HG03520 (cell line): ENCODE measurements around the gene ADCY7.
"Not testable (repeated sequence)": the region's sequence is repeated elsewhere in the genome, so short reads cannot be mapped to it uniquely, and the experiment has no call there.

Experiments
- ATAC-seq: cut with Tn5 transposase; IDR thresholded peaks from one replicate; pipeline ENCODE4 v1.9.1; 2021; ENCODE audit warnings: mild to moderate bottlenecking, moderate library complexity; ENCODE audit not compliant: unreplicated experiment

The ADCY7 gene

GRCh38 chr16:50266337-50267091, at the start of gene ADCY7:
Gene ADCY7 (plus strand): TSS chr16:50266551. CDS start chr16:50288180, 21,629 bp downstream.
- peak; percentile 82 for ATAC-seq

- no peak for ATAC-seq
Measured at GRCh38 chr16:50219402-50219975, 46.9 kb upstream of the ADCY7 start.

- no peak for ATAC-seq
Measured at GRCh38 chr16:50224286-50224685, 42.1 kb upstream of the ADCY7 start.

- no peak for ATAC-seq
Measured at GRCh38 chr16:50227120-50227519, 39.2 kb upstream of the ADCY7 start.

GRCh38 chr16:50227665-50228064, 38.7 kb upstream of the ADCY7 start:
- ATAC-seq, result no peak

GRCh38 chr16:50228364-50228868, 37.9 kb upstream of the ADCY7 start:
- no peak for ATAC-seq

GRCh38 chr16:50229149-50229726, 37.1 kb upstream of the ADCY7 start:
- ATAC-seq, result no peak

- no peak for ATAC-seq
Measured at GRCh38 chr16:50234771-50235556, 31.4 kb upstream of the ADCY7 start.

GRCh38 chr16:50235581-50235980, 30.8 kb upstream of the ADCY7 start:
- ATAC-seq, result no peak

- no peak for ATAC-seq
Measured at GRCh38 chr16:50238314-50238713, 28.0 kb upstream of the ADCY7 start.

- ATAC-seq, result no peak
Measured at GRCh38 chr16:50238868-50239301, 27.5 kb upstream of the ADCY7 start.

- ATAC-seq, result not testable (repeated sequence)
Measured at GRCh38 chr16:50243024-50243423, 23.3 kb upstream of the ADCY7 start.

GRCh38 chr16:50244140-50244503, 22.2 kb upstream of the ADCY7 start:
- no peak for ATAC-seq

GRCh38 chr16:50244504-50245416, 21.6 kb upstream of the ADCY7 start:
- no peak for ATAC-seq

GRCh38 chr16:50245417-50246298, 20.7 kb upstream of the ADCY7 start:
- peak; percentile 60 for ATAC-seq

GRCh38 chr16:50246299-50247122, 19.8 kb upstream of the ADCY7 start:
- ATAC-seq, result no peak

- ATAC-seq, result no peak
Measured at GRCh38 chr16:50247123-50247905, 19.0 kb upstream of the ADCY7 start.
